IMR-90 (cell line): Measurements from ENCODE around the gene CFAP45.

Source experiments
- BHLHE40 ChIP-seq: fragments of 150-350 bp; IDR thresholded peaks from 2 replicates; pipeline ENCODE4 v1.6.1; 2016; ENCODE audit warnings: mild to moderate bottlenecking, low read depth, low read length
- TF ChIP-seq, protein P1 (sequence below): conservative IDR thresholded peaks from 2 replicates; pipeline ENCODE4 v1.5.1; 2012; ENCODE audit warnings: mild to moderate bottlenecking, low read depth, low read length, improper control_type of control experiment

DNA sequence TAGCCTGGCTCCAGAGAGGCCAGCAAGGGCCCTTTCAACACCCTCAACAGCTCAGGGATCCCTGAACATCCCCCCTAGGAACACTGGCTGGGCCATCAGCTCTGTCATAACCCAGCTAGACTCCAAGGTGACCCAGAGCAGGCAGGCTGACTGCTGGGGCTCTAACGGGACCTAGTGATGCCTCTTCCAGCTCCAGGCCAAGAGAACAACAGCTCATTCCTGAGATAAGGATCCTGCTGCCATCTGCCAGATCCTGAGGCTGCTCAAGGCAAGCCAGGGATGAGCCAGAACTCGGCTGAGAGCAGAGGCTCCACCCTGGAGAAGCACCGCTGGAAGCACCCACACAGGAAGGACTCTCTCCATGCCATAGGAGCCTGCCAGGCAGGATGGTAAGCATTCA, 39.5 kb downstream of the CFAP45 start:
- TF ChIP-seq, protein P1, sequence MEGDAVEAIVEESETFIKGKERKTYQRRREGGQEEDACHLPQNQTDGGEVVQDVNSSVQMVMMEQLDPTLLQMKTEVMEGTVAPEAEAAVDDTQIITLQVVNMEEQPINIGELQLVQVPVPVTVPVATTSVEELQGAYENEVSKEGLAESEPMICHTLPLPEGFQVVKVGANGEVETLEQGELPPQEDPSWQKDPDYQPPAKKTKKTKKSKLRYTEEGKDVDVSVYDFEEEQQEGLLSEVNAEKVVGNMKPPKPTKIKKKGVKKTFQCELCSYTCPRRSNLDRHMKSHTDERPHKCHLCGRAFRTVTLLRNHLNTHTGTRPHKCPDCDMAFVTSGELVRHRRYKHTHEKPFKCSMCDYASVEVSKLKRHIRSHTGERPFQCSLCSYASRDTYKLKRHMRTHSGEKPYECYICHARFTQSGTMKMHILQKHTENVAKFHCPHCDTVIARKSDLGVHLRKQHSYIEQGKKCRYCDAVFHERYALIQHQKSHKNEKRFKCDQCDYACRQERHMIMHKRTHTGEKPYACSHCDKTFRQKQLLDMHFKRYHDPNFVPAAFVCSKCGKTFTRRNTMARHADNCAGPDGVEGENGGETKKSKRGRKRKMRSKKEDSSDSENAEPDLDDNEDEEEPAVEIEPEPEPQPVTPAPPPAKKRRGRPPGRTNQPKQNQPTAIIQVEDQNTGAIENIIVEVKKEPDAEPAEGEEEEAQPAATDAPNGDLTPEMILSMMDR: no peak
- TF ChIP-seq BHLHE40: no peak
